Duodenal mucosa (tissue), 2 donors: Measurements from ENCODE around the gene RHOC.

Source experiments
- H3K27ac ChIP-seq: one replicate; pipeline ENCODE4 v1.7.0; 2013; ENCODE audit warnings: low read depth, low read length
- H3K27me3 ChIP-seq, 2 donors: one replicate each; pipeline ENCODE4 v1.7.0; 2013; ENCODE audit warnings: low read length in 2 of 2, control low read depth in 1 of 2; ENCODE audit not compliant: insufficient read depth in 2 of 2, control insufficient read depth in 1 of 2
- H3K36me3 ChIP-seq, 2 donors: one replicate each; pipeline ENCODE4 v1.7.0; 2013; ENCODE audit warnings: low read length in 2 of 2, control low read depth in 1 of 2; ENCODE audit not compliant: insufficient read depth in 2 of 2, control insufficient read depth in 1 of 2
- H3K4me1 ChIP-seq, 2 donors: one replicate each; pipeline ENCODE4 v1.7.0; 2013; ENCODE audit warnings: low read length in 2 of 2, control low read depth in 1 of 2; ENCODE audit not compliant: insufficient read depth in 2 of 2, control insufficient read depth in 1 of 2
- H3K4me3 ChIP-seq, 2 donors: one replicate each; pipeline ENCODE4 v1.7.0; 2013; ENCODE audit warnings: low read length in 2 of 2, low read depth in 1 of 2
- H3K9ac ChIP-seq, 2 donors: one replicate each; pipeline ENCODE4 v1.7.0; 2013; ENCODE audit warnings: low read length in 2 of 2, low read depth in 1 of 2
- H3K9me3 ChIP-seq, 2 donors: one replicate each; pipeline ENCODE4 v1.7.0; 2013; ENCODE audit warnings: low read length in 2 of 2, control low read depth in 1 of 2; ENCODE audit not compliant: control insufficient read depth in 1 of 2

RHOC gene

DNA sequence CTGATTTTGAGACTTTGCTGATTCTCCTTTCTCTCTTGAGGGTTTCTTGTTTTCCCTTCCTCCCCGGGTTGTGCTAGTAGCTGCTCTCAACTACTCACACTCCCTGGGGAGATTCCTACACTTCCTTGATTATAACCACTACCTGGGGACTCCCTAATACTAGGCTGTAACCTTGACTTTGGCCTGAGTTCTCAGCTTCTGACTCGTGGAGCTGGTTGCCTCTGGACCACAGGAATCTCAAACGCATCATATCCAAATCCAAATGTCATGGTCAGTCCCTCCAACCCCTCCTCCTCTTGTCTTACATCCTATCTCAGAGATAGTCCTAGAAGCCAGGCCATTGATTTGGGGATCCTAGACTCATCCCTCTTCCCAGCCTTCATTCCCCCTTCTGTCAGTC, 20.5 kb downstream of the RHOC start:
- Histone ChIP-seq H3K27ac (no peak overlapping the region), H3K4me3 (no peak overlapping the region), H3K9ac (no peak overlapping the region), H3K4me1 (no peaks in the 10 kb centered on the region), H3K36me3 (peaks cover 11 to 23% of the 10 kb centered on the region in 2 donors), H3K9me3 (no peaks in the 10 kb centered on the region), H3K27me3 (no peaks in the 10 kb centered on the region)

DNA sequence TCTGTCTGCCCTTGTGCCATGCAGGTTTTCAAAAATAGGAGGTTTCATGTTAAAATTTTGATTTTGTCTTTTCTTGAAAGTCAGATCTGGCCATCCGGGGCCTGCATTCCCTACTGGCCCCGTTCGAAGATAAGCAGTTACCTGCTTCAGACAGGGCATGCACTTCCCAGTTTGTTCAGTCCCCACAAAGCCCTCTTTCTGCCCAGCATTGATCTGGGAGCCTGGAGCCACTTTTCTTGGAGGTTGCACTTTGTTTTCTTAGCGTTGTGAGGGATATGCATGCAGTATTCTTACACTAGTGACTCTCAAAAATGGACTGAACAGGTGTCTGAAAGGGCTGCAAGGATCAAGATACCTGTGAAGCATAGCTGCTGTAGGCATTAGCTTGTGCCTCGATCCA, 21.0 kb downstream of the RHOC start:
- H3K36me3 ChIP-seq, result peaks cover 11 to 20% of the 10 kb centered on the region in 2 donors
- no peak overlapping the region for H3K4me3 ChIP-seq
- H3K27ac ChIP-seq, result no peak overlapping the region
- no peak overlapping the region for H3K9ac ChIP-seq
- H3K9me3 ChIP-seq, result no peaks in the 10 kb centered on the region
- no peaks in the 10 kb centered on the region for H3K27me3 ChIP-seq
- no peaks in the 10 kb centered on the region for H3K4me1 ChIP-seq

DNA sequence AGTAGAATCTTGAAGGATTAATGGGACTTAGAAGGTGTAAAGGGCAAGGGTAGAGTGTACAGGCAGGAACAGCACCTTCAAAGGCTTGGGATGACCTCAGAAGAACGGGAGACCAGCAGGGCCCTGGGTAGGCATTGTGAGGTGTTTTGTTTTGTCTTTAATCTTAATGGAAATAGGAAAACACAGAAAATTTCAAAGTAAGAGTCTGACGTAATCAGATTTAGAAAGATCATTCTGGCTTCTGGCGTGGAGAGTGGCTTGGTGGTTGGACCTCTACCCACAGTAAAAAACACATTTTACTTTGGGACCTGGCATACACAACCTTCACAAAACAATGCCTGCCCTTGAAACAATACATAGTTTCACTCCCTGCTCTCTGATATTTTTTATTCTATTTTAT, 28.3 kb downstream of the RHOC start:
- Histone ChIP-seq H3K36me3 (no peaks in the 10 kb centered on the region), H3K9ac (no peak overlapping the region), H3K4me1 (peaks cover 15 to 18% of the 10 kb centered on the region in 2 donors), H3K4me3 (no peak overlapping the region), H3K9me3 (no peaks in the 10 kb centered on the region), H3K27ac (no peak overlapping the region), H3K27me3 (no peaks in the 10 kb centered on the region)

DNA sequence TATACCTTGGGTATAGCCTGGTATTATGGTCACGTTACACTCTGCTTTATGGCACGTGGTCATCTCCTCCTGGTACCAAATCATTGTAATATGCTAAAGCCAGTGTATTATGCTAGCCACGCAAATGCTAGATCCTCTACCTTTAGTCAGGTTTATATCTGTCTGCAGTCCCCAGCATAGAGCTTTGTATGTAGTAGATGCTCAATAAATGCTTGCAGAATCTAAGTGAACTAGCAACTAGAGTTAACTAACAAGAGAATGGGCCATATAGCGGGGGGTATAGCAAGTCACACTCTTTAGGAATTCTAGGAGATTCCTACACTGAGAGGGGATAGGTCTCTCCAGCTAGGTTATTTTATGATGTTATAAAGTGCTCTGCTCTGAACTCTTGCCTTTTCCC, 29.4 kb downstream of the RHOC start:
- H3K36me3 ChIP-seq, result no peaks in the 10 kb centered on the region
- no peak overlapping the region for H3K9ac ChIP-seq
- H3K4me1 ChIP-seq, result peaks cover 18 to 22% of the 10 kb centered on the region in 2 donors
- no peaks in the 10 kb centered on the region for H3K27me3 ChIP-seq
- H3K27ac ChIP-seq, result no peak overlapping the region
- H3K4me3 ChIP-seq, result no peak overlapping the region
- no peaks in the 10 kb centered on the region for H3K9me3 ChIP-seq

DNA sequence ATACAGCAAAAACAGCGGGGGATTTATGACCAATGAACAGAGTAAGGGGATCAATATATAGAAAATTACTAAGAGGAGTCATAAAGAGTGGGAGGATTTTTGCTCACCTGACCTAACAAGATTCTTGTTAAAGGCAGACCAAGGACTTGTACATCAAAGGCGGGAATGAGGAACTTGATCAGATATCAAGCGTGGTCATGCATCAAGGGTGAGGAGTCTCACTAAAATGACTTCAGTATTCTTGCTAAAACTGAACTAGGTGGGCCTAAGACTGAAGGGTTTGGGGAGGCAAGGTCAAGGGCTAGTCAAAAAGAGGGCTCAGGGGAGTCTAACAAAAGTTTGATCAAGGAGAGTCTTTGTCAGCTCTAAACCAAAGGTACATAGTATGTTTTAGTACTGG, 30.4 kb downstream of the RHOC start:
- H3K9ac ChIP-seq, result no peak overlapping the region
- no peaks in the 10 kb centered on the region for H3K27me3 ChIP-seq
- H3K9me3 ChIP-seq, result no peaks in the 10 kb centered on the region
- peaks cover 18 to 22% of the 10 kb centered on the region in 2 donors for H3K4me1 ChIP-seq
- H3K4me3 ChIP-seq, result peak overlapping the region; percentile 77 to 95
- H3K36me3 ChIP-seq, result peaks cover 0 to 3% of the 10 kb centered on the region in 2 donors
- no peak overlapping the region for H3K27ac ChIP-seq

DNA sequence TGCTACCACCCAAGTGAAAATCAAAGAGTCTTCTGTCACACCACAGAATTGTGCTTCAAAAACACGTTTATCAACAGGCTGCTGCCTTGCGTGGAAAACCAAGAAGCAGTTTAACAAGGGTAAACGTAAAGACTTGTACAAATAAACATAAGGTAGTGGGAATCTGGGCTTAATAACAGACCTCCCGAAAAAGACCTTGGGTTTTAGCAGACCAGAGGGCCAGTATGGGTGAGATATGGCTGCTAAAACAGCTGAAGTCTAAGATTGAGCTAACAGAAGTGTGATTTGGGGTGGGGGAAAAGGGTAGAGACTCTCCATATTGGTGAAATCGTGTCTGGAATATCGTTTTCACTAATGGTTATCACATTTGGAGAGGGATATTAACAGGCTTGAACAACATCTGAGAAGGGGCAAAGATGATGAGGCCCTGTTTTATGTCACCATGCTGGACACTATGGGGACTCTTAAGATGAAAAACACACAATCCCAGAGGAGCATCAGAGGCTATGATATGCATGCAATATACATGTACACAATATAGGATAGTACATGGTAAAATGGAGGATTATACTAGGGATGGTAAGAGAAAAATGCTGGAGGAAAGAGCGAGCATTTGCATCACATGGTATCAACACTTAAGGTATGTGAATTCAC, 31.1 kb downstream of the RHOC start:
- peak overlapping the region; percentile 77 to 95 for H3K4me3 ChIP-seq
- no peaks in the 10 kb centered on the region for H3K27me3 ChIP-seq
- no peak overlapping the region for H3K27ac ChIP-seq
- H3K9me3 ChIP-seq, result no peaks in the 10 kb centered on the region
- peak overlapping the region; percentile 85 to 89 for H3K9ac ChIP-seq
- H3K4me1 ChIP-seq, result peaks cover 18 to 22% of the 10 kb centered on the region in 2 donors
- peaks cover 0 to 7% of the 10 kb centered on the region in 2 donors for H3K36me3 ChIP-seq

DNA sequence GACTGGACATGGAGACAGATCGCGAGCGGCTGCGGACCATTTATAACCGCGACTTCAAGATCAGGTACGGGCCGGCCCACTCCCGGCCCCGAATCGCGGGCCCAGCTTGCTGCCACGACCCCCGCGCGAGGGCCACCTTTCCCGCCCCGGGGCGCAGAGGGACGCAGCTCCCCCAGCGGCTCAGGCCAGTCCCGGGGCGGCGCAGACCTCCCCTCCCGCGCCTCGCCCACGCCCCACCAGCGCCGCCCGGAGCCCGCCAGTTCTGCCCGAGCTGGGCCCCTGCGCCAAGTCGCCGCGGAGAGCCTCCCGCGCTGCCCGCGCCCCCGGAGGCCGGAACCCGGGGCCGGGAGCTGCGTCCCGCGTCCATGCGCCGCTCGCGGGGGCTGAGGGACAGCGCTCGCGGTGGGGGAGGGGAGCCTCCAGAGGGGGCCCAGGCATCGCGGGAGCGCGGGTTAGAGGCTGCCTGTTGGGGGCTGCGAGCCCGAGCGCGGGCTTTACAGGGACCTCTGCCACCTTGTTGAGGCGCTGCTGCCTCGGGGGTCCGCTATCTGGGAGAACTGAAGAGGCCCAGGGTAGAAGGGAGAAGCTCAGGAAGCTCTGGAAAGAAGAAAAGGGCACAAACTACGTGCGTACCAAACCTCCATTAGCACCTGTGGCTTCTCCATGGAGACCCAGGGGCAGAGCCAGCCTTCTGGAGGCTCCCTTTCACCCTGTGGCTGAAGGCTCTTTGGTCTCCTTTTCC, 31.8 kb downstream of the RHOC start:
- peak overlapping the region; percentile 77 to 95 for H3K4me3 ChIP-seq
- H3K9ac ChIP-seq, result peak overlapping the region; percentile 85 to 89
- H3K4me1 ChIP-seq, result peaks cover 18 to 22% of the 10 kb centered on the region in 2 donors
- H3K27me3 ChIP-seq, result no peaks in the 10 kb centered on the region
- H3K36me3 ChIP-seq, result peaks cover 0 to 13% of the 10 kb centered on the region in 2 donors
- H3K27ac ChIP-seq, result peak overlapping the region; percentile 76
- no peaks in the 10 kb centered on the region for H3K9me3 ChIP-seq

DNA sequence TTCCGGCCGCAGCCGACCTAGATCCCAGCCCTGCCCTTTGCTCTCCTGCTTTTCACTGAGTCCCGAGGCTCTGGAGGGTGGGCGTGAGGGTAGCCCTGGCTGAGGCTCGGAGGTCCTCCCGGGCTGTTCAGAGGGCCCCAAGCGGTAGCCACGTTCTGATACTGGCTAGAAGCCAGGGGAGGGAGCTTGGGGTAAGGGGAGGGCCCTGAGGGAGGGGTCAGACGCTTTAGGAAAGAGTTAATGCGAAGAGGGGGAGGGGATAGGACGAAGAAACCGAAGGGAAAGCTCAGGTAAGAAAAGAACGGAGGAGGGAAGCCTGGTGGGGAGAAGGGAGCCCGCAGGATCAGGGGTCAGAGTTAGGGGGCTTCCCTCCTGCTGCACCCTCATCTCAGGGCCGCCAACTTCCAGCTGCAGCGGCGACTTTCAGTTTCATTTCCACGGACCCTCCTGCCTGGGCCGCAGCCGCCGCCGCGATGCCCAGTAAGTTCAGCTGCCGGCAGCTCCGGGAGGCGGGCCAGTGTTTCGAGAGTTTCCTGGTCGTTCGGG, 32.4 kb downstream of the RHOC start, which contains the start of gene MOV10:
Gene MOV10 (plus strand): TSS at position 220 of the 546 bp plus-strand sequence. CDS start 254 bp downstream, at position 474.
- Histone ChIP-seq H3K27me3 (no peaks in the 10 kb centered on the region), H3K36me3 (peaks cover 5 to 20% of the 10 kb centered on the region in 2 donors), H3K9ac (peak within 1 kb of the TSS; percentile 85 to 89), H3K4me3 (peak within 1 kb of the TSS; percentile 77 to 95), H3K9me3 (no peaks in the 10 kb centered on the region), H3K4me1 (peaks cover 18 to 22% of the 10 kb centered on the region in 2 donors), H3K27ac (peak within 1 kb of the TSS; percentile 76)

DNA sequence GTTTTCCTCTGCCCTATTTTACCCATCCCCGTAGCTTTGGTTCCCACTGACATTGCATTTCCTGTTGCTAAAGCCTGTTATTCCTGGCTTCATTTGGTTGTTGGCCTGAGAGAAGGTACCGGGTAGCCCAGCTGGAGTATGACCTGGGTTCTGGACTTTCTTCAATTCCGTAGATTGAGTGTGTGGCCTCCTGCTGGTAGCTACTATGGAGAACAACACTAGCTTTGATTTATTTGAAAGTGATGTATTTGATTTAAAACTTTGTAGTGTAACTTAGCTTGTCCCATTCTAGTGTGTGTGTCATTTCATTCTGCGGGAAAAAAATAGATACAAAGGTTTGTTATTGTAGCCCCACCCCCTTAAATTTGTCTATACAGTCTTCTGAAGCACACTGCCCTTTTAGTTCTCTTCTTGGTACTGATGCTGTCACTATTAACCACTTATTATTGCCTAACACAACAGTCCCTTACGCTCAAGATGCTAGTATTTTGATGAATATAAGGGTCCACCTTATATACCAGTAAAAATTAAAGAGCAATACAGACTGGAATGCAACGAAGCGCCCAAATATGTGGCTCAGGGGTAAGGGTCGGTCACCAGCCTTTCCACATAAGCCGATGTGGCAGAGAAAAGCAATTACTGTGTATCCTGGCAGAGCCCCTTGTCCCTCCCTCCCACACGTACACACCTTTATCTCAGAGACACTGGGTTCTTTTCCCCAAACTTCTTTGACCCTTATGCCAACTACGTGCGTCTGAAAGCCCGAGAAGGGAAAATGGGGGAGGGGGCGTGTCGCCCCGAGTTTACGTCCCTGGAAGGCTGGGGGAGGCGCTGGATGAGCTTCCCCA, 33.1 kb downstream of the RHOC start:
- Histone ChIP-seq H3K9me3 (no peaks in the 10 kb centered on the region), H3K27me3 (no peaks in the 10 kb centered on the region)

More for the DNA sequence above, 33.1 kb downstream of the RHOC start:
- H3K4me3 ChIP-seq, result peak overlapping the region; percentile 77 to 95
- H3K36me3 ChIP-seq, result peaks cover 6 to 27% of the 10 kb centered on the region in 2 donors
- H3K4me1 ChIP-seq, result peaks cover 18 to 22% of the 10 kb centered on the region in 2 donors
- peak overlapping the region; percentile 85 to 89 for H3K9ac ChIP-seq
- H3K27ac ChIP-seq, result peak overlapping the region; percentile 76
